Neural cell (in vitro differentiated cells): ENCODE data around the gene PLEKHM1.

Experiments
- EP300 ChIP-seq: fragments of 450-650 bp; conservative IDR thresholded peaks from 2 replicates; pipeline ENCODE4 v1.6.1; 2014; ENCODE audit warnings: antibody characterized with exemption, mild to moderate bottlenecking, moderate library complexity; ENCODE audit not compliant: poor library complexity, severe bottlenecking
- EZH2 ChIP-seq: fragments of 200-600, 300-800 bp; shearing (Covaris generic), sonication (generic); IDR thresholded peaks from 2 replicates; pipeline ENCODE4 v1.6.1; 2014; ENCODE audit warnings: antibody characterized with exemption, low read length, borderline replicate concordance, mild to moderate bottlenecking; ENCODE audit not compliant: insufficient read depth, poor library complexity, severe bottlenecking
- RAD21 ChIP-seq: fragments of 450-650 bp; conservative IDR thresholded peaks from 2 replicates; pipeline ENCODE4 v1.6.1; 2014; ENCODE audit warnings: antibody characterized with exemption, mild to moderate bottlenecking, moderate library complexity
- TF ChIP-seq, protein P1 (sequence below): fragments of 450-650 bp; IDR thresholded peaks from 2 replicates; pipeline ENCODE4 v1.5.1; 2014; ENCODE audit warnings: antibody characterized with exemption, mild to moderate bottlenecking, moderate library complexity; ENCODE audit not compliant: poor library complexity, severe bottlenecking

DNA sequence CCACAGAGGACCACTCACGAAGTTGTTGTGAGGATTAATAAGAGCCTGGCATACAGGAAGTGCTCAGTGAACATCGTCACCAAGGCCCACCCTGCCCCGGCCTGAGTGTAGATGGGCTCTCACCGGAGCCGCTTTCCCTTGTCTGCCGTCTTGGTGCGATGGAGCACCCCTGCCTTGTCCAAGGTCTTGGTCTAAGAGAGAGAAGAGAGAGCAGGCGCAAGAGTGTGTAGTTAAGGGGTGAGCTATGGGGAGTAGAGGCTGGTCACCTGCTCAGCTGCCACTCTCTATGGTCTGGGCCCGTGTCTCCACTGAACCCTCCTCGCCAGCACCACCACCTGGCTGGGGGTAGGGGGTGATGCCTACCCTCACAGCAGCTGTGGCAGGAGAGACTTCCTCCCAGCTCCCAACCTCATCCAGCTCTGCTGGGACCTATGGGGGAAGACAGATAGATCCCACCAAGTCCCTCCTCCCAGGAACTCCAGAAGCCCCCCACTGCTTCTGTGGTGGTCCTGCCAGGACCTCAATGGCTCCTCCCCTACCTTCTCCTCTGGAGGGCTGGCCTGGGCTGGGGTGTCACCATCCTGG is 86.5 kb downstream of the PLEKHM1 start:
- TF ChIP-seq RAD21 = no peak
- TF ChIP-seq, protein P1, sequence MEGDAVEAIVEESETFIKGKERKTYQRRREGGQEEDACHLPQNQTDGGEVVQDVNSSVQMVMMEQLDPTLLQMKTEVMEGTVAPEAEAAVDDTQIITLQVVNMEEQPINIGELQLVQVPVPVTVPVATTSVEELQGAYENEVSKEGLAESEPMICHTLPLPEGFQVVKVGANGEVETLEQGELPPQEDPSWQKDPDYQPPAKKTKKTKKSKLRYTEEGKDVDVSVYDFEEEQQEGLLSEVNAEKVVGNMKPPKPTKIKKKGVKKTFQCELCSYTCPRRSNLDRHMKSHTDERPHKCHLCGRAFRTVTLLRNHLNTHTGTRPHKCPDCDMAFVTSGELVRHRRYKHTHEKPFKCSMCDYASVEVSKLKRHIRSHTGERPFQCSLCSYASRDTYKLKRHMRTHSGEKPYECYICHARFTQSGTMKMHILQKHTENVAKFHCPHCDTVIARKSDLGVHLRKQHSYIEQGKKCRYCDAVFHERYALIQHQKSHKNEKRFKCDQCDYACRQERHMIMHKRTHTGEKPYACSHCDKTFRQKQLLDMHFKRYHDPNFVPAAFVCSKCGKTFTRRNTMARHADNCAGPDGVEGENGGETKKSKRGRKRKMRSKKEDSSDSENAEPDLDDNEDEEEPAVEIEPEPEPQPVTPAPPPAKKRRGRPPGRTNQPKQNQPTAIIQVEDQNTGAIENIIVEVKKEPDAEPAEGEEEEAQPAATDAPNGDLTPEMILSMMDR = no peak
- TF ChIP-seq EZH2 = no peak
- TF ChIP-seq EP300 = no peak
